ENCODE data around the gene ZBTB4. TPM values are rescaled to one million over a fixed set of nuclear protein-coding genes. Genes with fewer than 3 reads are reported as not detected.
"Not testable (repeated sequence)": the region's sequence is repeated elsewhere in the genome, so short reads cannot be mapped to it uniquely, and the experiment has no call there.

The ZBTB4 gene
- total RNA-seq, 1 donor from 2014 or later: 31.2 TPM

GRCh38 chr17:7484067-7484918 is 4.9 kb upstream of the ZBTB4 start, which contains the start of gene POLR2A:
POLR2A (plus strand) TSS chr17:7484366.
- no peak for FAIRE-seq
- peaks cover 42% of the 10 kb centered on the region for H4K20me1 ChIP-seq (ENCODE audit: insufficient read depth, low read length)
- peak within 1 kb of the TSS; percentile 98 for H3K27ac ChIP-seq (ENCODE audit: low read depth, low read length)
- H3K4me1 ChIP-seq (ENCODE audit: insufficient read depth, low read length): peaks cover 27% of the 10 kb centered on the region
- H3K36me3 ChIP-seq (ENCODE audit: insufficient read depth, low read length): no peaks in the 10 kb centered on the region
- peak within 1 kb of the TSS; percentile 95 for H3K9ac ChIP-seq (ENCODE audit: low read length)
- peak; percentile 93 for DNase-seq (ENCODE audit: low read depth)
- no peaks in the 10 kb centered on the region for H3K9me3 ChIP-seq (ENCODE audit: insufficient read depth, low read depth, low read length)
- H3K4me3 ChIP-seq (ENCODE audit: insufficient read depth, low read depth, low read length): peak within 1 kb of the TSS; percentile 95
- H3K4me1 Mint-ChIP-seq (ENCODE audit: low read depth, unreplicated experiment): peaks cover 39% of the 10 kb centered on the region
- TF ChIP-seq CTCF (IDR thresholded peaks at IDR 0.05; ENCODE audit: insufficient read depth, low read depth, low read length) (no peak), EZH2 (IDR thresholded peaks at IDR 0.05; ENCODE audit: insufficient read depth, low read length) (no peak)
- peak within 1 kb of the TSS; percentile 99 for H3K4me3 Mint-ChIP-seq (ENCODE audit: unreplicated experiment)
- H3K4me2 ChIP-seq (ENCODE audit: low read length): peak within 1 kb of the TSS; percentile 95
- H3K36me3 Mint-ChIP-seq (ENCODE audit: low read depth, unreplicated experiment): peaks cover 3% of the 10 kb centered on the region
- H2AFZ ChIP-seq (ENCODE audit: low read depth, low read length): peak within 1 kb of the TSS; percentile 83
- no peaks in the 10 kb centered on the region for H3K27me3 Mint-ChIP-seq (ENCODE audit: low read depth, unreplicated experiment)
- no peaks in the 10 kb centered on the region for H3K9me3 Mint-ChIP-seq (ENCODE audit: unreplicated experiment)
- peaks cover 53% of the 10 kb centered on the region for H3K79me2 ChIP-seq (ENCODE audit: insufficient read depth, low read length)
- H3K27me3 ChIP-seq (ENCODE audit: insufficient read depth, low read length): no peaks in the 10 kb centered on the region
- peak within 1 kb of the TSS; percentile 100 for H3K27ac Mint-ChIP-seq (ENCODE audit: unreplicated experiment)

GRCh38 chr17:7483255-7484066 is 4.0 kb upstream of the ZBTB4 start:
- H3K9me3 ChIP-seq (ENCODE audit: insufficient read depth, low read depth, low read length): no peaks in the 10 kb centered on the region
- H3K36me3 ChIP-seq (ENCODE audit: insufficient read depth, low read length): no peaks in the 10 kb centered on the region
- FAIRE-seq: peak; percentile 34
- H3K4me2 ChIP-seq (ENCODE audit: low read length): peak overlapping the region; percentile 95
- H3K9ac ChIP-seq (ENCODE audit: low read length): peak overlapping the region; percentile 95
- TF ChIP-seq EZH2 (IDR thresholded peaks at IDR 0.05; ENCODE audit: insufficient read depth, low read length) (no peak), CTCF (IDR thresholded peaks at IDR 0.05; ENCODE audit: insufficient read depth, low read depth, low read length) (no peak)
- H3K27ac ChIP-seq (ENCODE audit: low read depth, low read length): peak overlapping the region; percentile 98
- Mint-ChIP-seq H3K4me1 (ENCODE audit: low read depth, unreplicated experiment) (peaks cover 32% of the 10 kb centered on the region), H3K27me3 (ENCODE audit: low read depth, unreplicated experiment) (no peaks in the 10 kb centered on the region), H3K27ac (ENCODE audit: unreplicated experiment) (peak overlapping the region; percentile 100), H3K4me3 (ENCODE audit: unreplicated experiment) (peak overlapping the region; percentile 99), H3K9me3 (ENCODE audit: unreplicated experiment) (no peaks in the 10 kb centered on the region), H3K36me3 (ENCODE audit: low read depth, unreplicated experiment) (peaks cover 3% of the 10 kb centered on the region)
- peak; percentile 83 for DNase-seq (ENCODE audit: low read depth)
- H3K4me3 ChIP-seq (ENCODE audit: insufficient read depth, low read depth, low read length): peak overlapping the region; percentile 95
- H2AFZ ChIP-seq (ENCODE audit: low read depth, low read length): peak overlapping the region; percentile 83
- H4K20me1 ChIP-seq (ENCODE audit: insufficient read depth, low read length): peaks cover 36% of the 10 kb centered on the region
- no peaks in the 10 kb centered on the region for H3K27me3 ChIP-seq (ENCODE audit: insufficient read depth, low read length)
- peaks cover 53% of the 10 kb centered on the region for H3K79me2 ChIP-seq (ENCODE audit: insufficient read depth, low read length)
- H3K4me1 ChIP-seq (ENCODE audit: insufficient read depth, low read length): peaks cover 29% of the 10 kb centered on the region

GRCh38 chr17:7482742-7483088 is 3.3 kb upstream of the ZBTB4 start:
- H3K9ac ChIP-seq (ENCODE audit: low read length): peak overlapping the region; percentile 95
- not testable (repeated sequence) for H3K4me3 ChIP-seq (ENCODE audit: insufficient read depth, low read depth, low read length); H2AFZ ChIP-seq (ENCODE audit: low read depth, low read length); DNase-seq (ENCODE audit: low read depth); H3K36me3 Mint-ChIP-seq (ENCODE audit: low read depth, unreplicated experiment); H3K9me3 ChIP-seq (ENCODE audit: insufficient read depth, low read depth, low read length); H3K9me3 Mint-ChIP-seq (ENCODE audit: unreplicated experiment); H3K36me3 ChIP-seq (ENCODE audit: insufficient read depth, low read length); FAIRE-seq; H3K27me3 ChIP-seq (ENCODE audit: insufficient read depth, low read length); H3K27me3 Mint-ChIP-seq (ENCODE audit: low read depth, unreplicated experiment)
- peaks cover 38% of the 10 kb centered on the region for H4K20me1 ChIP-seq (ENCODE audit: insufficient read depth, low read length)
- peaks cover 54% of the 10 kb centered on the region for H3K79me2 ChIP-seq (ENCODE audit: insufficient read depth, low read length)
- H3K27ac Mint-ChIP-seq (ENCODE audit: unreplicated experiment): peak overlapping the region; percentile 100
- H3K4me1 ChIP-seq (ENCODE audit: insufficient read depth, low read length): peaks cover 37% of the 10 kb centered on the region
- peak overlapping the region; percentile 95 for H3K4me2 ChIP-seq (ENCODE audit: low read length)
- H3K4me1 Mint-ChIP-seq (ENCODE audit: low read depth, unreplicated experiment): peaks cover 36% of the 10 kb centered on the region
- peak overlapping the region; percentile 99 for H3K4me3 Mint-ChIP-seq (ENCODE audit: unreplicated experiment)
- H3K27ac ChIP-seq (ENCODE audit: low read depth, low read length): peak overlapping the region; percentile 98

GRCh38 chr17:7481842-7482741 is 2.7 kb upstream of the ZBTB4 start:
- not testable (repeated sequence) for H3K4me2 ChIP-seq (ENCODE audit: low read length); H3K9me3 ChIP-seq (ENCODE audit: insufficient read depth, low read depth, low read length); H3K9me3 Mint-ChIP-seq (ENCODE audit: unreplicated experiment); FAIRE-seq; H3K36me3 Mint-ChIP-seq (ENCODE audit: low read depth, unreplicated experiment); H3K27me3 ChIP-seq (ENCODE audit: insufficient read depth, low read length); H3K36me3 ChIP-seq (ENCODE audit: insufficient read depth, low read length); H3K27ac ChIP-seq (ENCODE audit: low read depth, low read length); H3K4me3 ChIP-seq (ENCODE audit: insufficient read depth, low read depth, low read length); H3K27me3 Mint-ChIP-seq (ENCODE audit: low read depth, unreplicated experiment); H3K9ac ChIP-seq (ENCODE audit: low read length); H2AFZ ChIP-seq (ENCODE audit: low read depth, low read length); DNase-seq (ENCODE audit: low read depth)
- Histone ChIP-seq H3K79me2 (ENCODE audit: insufficient read depth, low read length) (peaks cover 54% of the 10 kb centered on the region), H4K20me1 (ENCODE audit: insufficient read depth, low read length) (peaks cover 38% of the 10 kb centered on the region), H3K4me1 (ENCODE audit: insufficient read depth, low read length) (peaks cover 40% of the 10 kb centered on the region)
- peak overlapping the region; percentile 100 for H3K27ac Mint-ChIP-seq (ENCODE audit: unreplicated experiment)
- H3K4me3 Mint-ChIP-seq (ENCODE audit: unreplicated experiment): peak overlapping the region; percentile 99
- H3K4me1 Mint-ChIP-seq (ENCODE audit: low read depth, unreplicated experiment): peaks cover 35% of the 10 kb centered on the region
